ENCODE measurements around the gene RNF168. TPM values are rescaled to one million over a fixed set of nuclear protein-coding genes. Genes with fewer than 3 reads are reported as not detected.
"Not testable (repeated sequence)": the region's sequence is repeated elsewhere in the genome, so short reads cannot be mapped to it uniquely, and the experiment has no call there.

The RNF168 gene, protein sequence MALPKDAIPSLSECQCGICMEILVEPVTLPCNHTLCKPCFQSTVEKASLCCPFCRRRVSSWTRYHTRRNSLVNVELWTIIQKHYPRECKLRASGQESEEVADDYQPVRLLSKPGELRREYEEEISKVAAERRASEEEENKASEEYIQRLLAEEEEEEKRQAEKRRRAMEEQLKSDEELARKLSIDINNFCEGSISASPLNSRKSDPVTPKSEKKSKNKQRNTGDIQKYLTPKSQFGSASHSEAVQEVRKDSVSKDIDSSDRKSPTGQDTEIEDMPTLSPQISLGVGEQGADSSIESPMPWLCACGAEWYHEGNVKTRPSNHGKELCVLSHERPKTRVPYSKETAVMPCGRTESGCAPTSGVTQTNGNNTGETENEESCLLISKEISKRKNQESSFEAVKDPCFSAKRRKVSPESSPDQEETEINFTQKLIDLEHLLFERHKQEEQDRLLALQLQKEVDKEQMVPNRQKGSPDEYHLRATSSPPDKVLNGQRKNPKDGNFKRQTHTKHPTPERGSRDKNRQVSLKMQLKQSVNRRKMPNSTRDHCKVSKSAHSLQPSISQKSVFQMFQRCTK
- 10 to 100 TPM in 6 of 12 donors, 1 to 10 TPM in 5, not detected in 1; 8.2 to 14.0 (median 10.0) TPM for polyA plus RNA-seq (ENCODE audit: insufficient read length in 12 of 12)
- long read RNA-seq, donor 1, full-length matches to known transcripts: 2 of 2 reads
- long read RNA-seq, donor 1, partial matches to known transcripts: 0 of 2 reads
- long read RNA-seq, donor 1, other reads (novel, unspliced or antisense): 0 of 2 reads
- long read RNA-seq, donor 2, full-length matches to known transcripts: 4 of 4 reads
- long read RNA-seq, donor 2, partial matches to known transcripts: 0 of 4 reads
- long read RNA-seq, donor 2, other reads (novel, unspliced or antisense): 0 of 4 reads
- long read RNA-seq, donor 3, full-length matches to known transcripts: 2 of 2 reads
- long read RNA-seq, donor 3, partial matches to known transcripts: 0 of 2 reads
- long read RNA-seq, donor 3, other reads (novel, unspliced or antisense): 0 of 2 reads
- long read RNA-seq, donor 4, full-length matches to known transcripts: 1 of 1 reads
- long read RNA-seq, donor 4, partial matches to known transcripts: 0 of 1 reads
- long read RNA-seq, donor 4, other reads (novel, unspliced or antisense): 0 of 1 reads
- long read RNA-seq, donor 5, full-length matches to known transcripts: 3 of 3 reads
- long read RNA-seq, donor 5, partial matches to known transcripts: 0 of 3 reads
- long read RNA-seq, donor 5, other reads (novel, unspliced or antisense): 0 of 3 reads
- long read RNA-seq, donor 6, full-length matches to known transcripts: 1 of 1 reads
- long read RNA-seq, donor 6, partial matches to known transcripts: 0 of 1 reads
- long read RNA-seq, donor 6, other reads (novel, unspliced or antisense): 0 of 1 reads
- long read RNA-seq, donor 7, full-length matches to known transcripts: 4 of 4 reads
- long read RNA-seq, donor 7, partial matches to known transcripts: 0 of 4 reads
- long read RNA-seq, donor 7, other reads (novel, unspliced or antisense): 0 of 4 reads
- long read RNA-seq, donor 8, full-length matches to known transcripts: 4 of 4 reads
- long read RNA-seq, donor 8, partial matches to known transcripts: 0 of 4 reads
- long read RNA-seq, donor 8, other reads (novel, unspliced or antisense): 0 of 4 reads
- long read RNA-seq, donor 9, full-length matches to known transcripts: 1 of 1 reads
- long read RNA-seq, donor 9, partial matches to known transcripts: 0 of 1 reads
- long read RNA-seq, donor 9, other reads (novel, unspliced or antisense): 0 of 1 reads
- long read RNA-seq, donor 10, full-length matches to known transcripts: 3 of 3 reads
- long read RNA-seq, donor 10, partial matches to known transcripts: 0 of 3 reads
- long read RNA-seq, donor 10, other reads (novel, unspliced or antisense): 0 of 3 reads
- long read RNA-seq, donor 11, full-length matches to known transcripts: 1 of 1 reads
- long read RNA-seq, donor 11, partial matches to known transcripts: 0 of 1 reads
- long read RNA-seq, donor 11, other reads (novel, unspliced or antisense): 0 of 1 reads

DNA sequence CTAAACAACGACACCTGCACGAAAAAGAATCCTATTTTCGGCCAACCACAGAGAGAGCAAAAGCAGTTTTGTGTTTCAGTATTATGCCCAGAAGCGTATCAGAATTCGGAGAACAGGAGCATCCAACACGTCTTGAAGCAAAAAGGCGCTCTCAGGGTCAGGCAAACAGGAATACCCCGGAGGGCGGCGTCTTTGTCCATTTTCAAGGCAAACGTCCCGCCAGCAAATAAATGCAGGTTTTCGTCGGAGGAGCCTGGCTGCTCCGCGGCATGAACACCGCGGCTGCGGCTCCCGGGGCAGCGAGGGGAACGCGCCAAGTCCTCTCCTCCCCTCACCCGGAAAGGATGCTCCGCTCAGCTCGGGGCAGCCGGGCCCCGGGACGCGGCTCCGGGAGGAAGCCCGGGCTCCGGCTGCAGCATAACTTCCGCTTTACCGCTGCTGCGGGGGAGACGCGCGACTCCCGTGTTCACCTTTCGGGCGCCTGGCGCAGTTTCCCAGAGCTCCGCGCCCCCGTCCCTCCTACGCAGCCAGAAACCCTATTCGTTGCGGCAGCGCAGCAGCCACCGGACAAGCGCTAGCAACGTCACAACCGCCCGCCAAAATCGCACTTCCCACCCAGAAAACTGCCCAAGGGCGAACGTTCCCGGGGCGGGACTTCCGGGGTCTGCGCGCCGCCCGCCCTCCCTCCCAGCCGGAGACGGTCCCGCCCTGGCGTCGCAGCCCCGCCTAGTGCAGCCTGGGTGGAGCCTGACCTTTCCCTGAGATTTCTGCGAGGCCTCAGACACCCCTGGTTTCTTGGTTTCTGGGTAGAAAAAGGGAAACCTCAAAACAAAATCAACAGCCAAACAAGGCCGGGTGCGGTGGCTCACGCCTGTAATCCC is at the start of gene RNF168:
RNF168 (minus strand) TSS at position 573 of the 881 bp plus-strand sequence. CDS start 595 bp downstream, outside the sequence.
- DNase-seq: peak; percentile 95

DNA sequence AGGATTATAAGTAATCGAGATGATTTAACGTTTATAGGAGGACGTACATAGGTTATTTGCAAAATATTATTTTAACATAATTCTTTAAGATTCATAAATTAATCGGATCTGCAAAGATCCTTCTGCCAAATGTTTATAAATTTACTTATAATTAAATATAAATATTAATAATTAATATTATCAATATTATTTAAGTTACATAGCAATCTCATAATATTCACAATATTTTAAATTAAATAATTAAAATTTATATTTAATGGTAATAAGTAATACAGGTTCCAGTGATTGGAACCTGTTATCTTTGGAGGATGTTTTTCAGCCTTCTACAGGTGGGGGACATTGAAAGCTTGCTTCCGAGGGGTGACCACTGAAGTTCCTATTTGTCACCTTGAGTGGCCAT is 48.7 kb upstream of the RNF168 start:
- no peak for DNase-seq

- DNase-seq: not testable (repeated sequence)
These were observed 46.6 kb upstream of the RNF168 start for GRCh38 chr3:196550172-196550571.

DNA sequence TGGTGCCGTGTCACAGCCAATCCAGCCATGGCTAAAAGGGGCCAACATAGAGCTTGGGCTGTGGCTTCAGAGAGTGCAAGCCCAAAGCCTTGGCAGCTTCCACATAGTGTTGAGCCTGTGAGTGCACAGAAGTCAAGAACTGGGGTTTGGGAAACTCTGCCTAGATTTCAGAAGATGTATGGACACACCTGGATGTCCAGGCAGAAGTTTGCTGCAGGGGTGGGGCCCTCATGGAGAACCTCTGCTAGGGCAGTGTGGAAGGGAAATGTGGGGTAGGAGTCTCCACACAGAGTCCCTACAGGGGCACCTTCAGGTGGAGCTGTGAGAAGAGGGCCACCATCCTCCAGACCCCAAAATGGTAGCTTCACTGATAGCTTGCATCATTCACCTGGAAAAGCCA is 45.7 kb upstream of the RNF168 start:
- DNase-seq: not testable (repeated sequence)

DNA sequence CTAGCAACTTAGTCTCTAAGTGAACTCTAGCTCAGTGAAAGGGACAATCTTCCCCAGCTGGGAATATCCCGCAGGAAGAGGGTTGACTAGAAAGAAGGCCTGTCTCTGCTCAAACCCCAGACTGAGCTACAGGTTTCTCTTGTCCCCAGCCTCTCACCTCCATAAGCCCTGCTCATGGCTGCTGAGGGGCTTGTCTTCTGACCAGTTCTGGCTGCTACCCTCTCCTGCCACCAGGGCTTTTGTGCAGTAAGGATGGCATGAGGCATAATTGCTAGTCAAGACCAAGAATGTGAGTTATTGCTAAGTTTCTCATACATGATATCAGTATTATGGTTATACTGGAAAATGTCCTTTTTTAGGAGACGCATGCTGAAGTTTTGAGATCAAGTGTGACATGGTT is 43.5 kb upstream of the RNF168 start:
- no peak for DNase-seq

DNA sequence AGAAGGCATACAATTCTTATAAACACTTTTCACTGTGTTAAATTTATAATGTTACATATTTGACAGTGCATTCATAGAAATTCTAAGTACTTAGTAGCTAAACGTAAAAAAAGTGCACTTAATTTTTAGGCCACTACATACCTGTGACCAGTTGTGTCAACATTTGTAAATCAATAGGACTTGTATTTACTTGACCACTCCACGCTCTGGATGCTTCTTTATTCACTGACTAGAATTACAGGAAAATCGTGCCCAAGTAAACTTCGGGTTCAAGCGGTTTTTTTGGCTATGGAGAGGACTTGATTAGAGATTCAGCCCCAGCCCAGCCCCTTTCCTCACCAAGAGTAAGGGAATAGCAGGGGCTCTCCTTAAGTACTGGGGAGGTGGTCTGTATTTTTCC is 43.0 kb upstream of the RNF168 start:
- no peak for DNase-seq

- DNase-seq: no peak
These were observed 41.0 kb upstream of the RNF168 start for GRCh38 chr3:196544491-196544992.

DNA sequence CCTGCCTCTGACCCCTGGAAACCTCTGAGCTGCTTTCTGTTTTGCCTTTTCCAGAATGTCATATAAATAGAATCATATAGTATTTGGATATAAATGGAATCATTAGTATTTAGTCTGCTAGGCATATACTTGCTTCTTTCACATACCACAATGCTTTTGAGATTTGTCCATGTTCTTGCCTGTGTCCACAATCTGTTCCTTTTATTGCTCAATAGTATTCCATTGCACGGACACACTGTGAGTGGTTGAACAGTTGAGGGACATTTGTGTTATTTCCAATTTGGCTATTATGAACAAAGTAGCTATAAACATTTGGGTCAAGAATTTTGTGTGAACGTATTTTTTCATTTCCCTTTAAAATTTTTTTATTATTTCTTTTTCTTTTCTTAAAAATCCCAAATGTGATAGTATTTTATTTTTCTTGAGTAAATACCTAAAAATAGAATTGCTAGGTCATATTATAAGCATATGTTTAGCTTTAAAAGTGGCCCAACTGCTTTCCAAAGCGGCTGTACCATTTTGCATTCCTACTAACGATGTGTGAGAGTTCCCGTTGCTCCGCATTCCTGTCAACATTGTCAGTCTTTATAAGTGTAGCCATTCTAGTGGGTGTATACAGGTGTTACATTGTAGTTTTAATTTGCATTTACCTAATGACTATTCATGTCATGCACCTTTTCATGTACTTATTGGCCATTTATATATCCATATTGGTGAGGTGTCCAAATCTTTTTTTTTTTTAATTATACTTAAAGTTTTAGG is 38.3 kb upstream of the RNF168 start:
- no peak for DNase-seq

GRCh38 chr3:196537319-196537984 is 33.9 kb upstream of the RNF168 start:
- DNase-seq: peak; percentile 33

DNA sequence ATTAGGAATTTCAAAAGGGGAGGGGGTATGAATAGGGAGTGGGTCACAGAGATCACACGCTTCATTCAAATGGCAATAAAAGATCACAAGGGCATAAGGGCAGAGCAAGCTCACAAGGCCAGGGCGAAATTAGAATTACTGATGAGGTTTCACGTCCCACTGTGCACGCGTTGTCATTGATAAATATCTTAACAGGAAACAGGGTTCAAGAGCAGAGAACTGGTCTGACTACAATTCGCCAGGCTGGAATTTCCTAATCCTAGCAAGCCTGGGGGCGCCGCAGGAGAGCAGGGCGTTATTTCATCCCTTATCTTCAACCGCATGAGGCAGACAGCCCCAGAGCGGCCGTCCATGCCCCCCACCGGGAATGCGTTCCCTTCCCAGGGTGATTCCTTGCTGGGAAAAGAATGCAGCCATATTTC is 29.7 kb upstream of the RNF168 start:
- no peak for DNase-seq

- no peak for DNase-seq
These were observed 27.9 kb upstream of the RNF168 start for GRCh38 chr3:196531418-196531817.

DNA sequence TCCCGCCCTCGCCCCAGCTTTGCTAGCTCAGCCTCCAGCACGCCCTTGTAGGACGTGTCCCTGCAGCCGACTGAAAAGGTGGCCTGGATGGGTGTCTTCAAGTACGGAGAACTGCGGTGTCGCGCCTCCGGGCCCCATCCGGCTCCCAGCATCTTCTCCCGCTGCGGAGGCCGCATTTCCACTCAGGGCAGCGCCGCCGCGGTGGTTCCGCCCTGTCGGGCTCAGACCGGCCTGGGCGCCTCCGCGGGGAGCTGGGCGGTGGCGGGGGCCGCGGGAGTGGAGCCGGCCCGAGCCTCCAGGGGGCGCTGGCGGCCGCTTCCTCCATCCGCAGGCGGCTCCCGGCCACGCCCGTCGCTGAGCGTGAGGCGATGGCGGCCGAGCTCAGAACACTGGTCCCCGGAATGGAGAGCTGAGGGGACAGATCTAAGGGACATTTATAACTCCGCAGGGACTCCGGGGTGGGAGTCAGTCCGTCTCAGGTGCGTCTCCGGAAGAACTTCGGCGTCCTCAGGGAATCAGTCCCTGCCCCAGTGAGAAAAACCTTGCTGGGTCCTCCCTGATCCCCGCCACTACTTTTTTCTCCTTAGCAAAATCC is 25.2 kb upstream of the RNF168 start:
- peak; percentile 50 for DNase-seq

DNA sequence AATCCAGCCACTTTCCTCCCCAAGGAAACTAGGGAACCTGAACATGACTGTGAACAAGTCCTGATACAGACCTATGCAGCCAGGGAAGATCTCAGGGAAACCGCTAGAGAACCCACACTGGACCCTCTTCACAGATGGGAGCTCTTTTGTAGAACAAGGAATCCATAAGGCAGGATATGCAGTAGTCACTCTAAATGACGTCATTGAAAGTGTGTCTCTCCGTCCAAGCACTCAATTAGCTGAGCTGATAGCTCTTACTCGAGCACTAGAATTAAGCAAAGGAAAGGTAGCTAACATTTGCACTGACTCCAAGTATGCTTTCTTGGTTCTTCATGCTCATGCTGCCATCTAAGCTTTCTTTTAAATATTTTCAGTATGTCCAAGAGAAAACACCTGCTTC is 21.6 kb upstream of the RNF168 start:
- no peak for DNase-seq

DNA sequence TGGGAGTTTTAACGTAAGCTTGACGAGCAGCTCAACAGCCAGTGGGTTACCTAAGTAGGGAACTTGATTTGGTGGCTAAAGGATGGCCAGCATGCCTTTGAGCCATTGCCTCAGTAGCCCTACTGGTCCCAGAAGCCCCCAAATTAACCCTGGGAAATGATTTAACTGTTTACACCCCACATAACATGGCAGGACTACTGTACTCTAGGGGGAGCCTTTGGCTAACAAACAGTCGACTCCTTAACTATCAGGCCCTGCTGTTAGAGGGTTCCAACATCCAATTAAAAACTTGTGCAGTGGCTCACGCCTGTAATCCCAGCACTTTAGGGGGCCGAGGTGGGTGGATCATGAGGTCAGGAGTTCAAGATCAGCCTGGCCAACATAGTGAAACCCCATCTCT is 21.0 kb upstream of the RNF168 start:
- DNase-seq: no peak

DNA sequence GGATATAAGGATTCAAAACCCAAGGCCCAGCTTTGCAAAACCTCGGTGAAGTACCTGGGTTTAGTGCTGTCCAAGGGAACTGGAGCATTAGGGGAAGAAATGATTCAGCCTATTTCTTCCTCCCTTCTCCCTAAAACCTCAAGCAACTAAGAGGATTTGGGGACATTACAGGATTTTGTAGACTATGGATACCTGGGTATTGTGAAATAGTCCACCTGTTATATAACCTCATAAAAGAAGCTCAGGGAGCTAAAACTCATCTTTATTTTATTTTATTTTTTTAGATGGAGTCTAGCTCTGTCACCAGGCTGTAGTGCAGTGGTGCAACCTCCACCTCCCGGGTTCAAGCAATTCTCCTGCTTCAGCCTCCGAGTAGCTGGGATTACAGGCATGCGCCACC is 20.3 kb upstream of the RNF168 start:
- DNase-seq: no peak

- DNase-seq: not testable (repeated sequence)
These were observed 17.7 kb upstream of the RNF168 start for GRCh38 chr3:196521291-196521690.

- DNase-seq: no peak
These were observed 16.1 kb upstream of the RNF168 start for GRCh38 chr3:196519718-196520082.

All from muscle of arm (tissue), 14 donors.